ENCODE measurements around the gene ECSCR. TPM values are rescaled to one million over a fixed set of nuclear protein-coding genes. Genes with fewer than 3 reads are reported as not detected.

ECSCR gene
- total RNA-seq, 4 donors from 2014 or later, result 19.2 to 68.9 (median 42.0) TPM

- Histone ChIP-seq H3K4me1 (peaks cover 0 to 2% of the 10 kb centered on the region in 2 donors), H3K36me3 (no peaks in the 10 kb centered on the region), H3K27ac (no peak overlapping the region), H3K9me3 (no peaks in the 10 kb centered on the region), H3K4me3 (no peak overlapping the region), H3K27me3 (no peaks in the 10 kb centered on the region)
- TF ChIP-seq POLR2A (IDR thresholded peaks at IDR 0.05) (no peak), CTCF (IDR thresholded peaks at IDR 0.05) (no peak)
- intact Hi-C loops (cut with DNase I; ENCODE audit: low total_unique reads), result no loop called here
- no peak for DNase-seq
These were observed 13.5 kb upstream of the ECSCR start for GRCh38 chr5:139475865-139476617.

DNA sequence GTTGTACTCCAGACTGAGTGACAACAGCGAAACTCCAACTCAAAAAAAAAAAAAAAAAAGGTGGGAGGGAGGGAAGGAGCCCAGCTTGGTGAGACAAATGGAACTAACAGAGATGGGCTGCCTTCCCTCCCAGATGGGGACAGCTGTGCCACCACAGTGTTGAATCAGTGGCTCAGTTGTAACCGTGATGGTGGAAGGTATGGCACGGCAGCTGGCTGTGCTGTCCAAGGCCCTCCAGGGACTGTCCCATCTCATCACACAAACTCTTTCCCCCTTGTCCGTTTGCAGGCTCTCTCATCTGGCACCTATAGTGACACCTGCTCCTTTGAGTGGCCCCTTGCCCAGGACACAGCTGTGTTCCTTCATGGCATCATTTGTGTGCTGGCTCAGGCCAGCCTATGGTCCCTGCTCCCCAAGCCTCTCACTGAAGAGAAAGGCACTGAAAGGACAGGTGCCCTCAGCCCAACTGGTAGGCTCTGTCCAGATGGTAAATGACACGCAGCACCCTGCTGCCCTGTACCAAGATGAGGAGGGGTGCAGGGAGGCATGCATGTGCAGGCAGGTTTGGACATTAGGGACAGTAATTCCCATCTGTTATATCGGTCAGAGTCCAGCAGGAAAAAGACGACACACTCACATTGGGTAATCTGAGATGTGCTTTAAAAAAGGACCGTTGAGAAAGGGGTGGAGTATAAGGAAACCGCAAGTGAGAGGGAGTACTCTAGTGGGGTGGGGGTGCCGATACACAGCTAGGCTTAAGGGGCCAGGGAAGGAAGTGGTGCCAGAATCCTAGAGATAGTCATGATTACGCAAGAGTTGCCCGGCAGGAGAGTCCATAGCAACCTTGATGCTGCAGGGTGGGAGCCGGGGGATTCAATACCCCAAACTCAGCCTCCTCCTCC lies 12.6 kb upstream of the ECSCR start:
- peak; percentile 40 for DNase-seq

DNA sequence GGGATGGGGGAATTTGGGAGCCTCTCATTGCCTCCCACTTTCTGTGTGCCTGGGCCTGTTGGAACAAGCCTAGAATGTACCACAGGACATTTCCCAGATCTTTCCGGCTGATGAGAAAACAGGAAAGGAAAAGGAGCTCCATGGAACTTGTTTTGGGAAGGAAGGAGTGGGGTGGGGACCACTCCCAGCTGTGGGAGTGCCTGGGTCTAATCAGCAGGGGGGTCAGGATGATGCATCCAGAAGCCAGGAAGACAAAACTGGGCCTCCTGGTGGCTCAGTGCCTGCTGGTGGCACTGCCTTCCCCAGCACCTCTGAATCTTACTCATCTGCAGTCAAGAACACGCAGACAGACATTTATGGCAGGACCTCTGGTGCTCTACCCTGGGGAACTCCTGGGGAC lies 11.0 kb upstream of the ECSCR start:
- Histone ChIP-seq H3K4me1 (no peaks in the 10 kb centered on the region), H3K27me3 (no peaks in the 10 kb centered on the region), H3K4me3 (no peak overlapping the region), H3K9me3 (no peaks in the 10 kb centered on the region), H3K27ac (peak overlapping the region; percentile 51 to 55), H3K36me3 (no peaks in the 10 kb centered on the region)
- intact Hi-C loops (cut with DNase I; ENCODE audit: low total_unique reads), result no loop called here
- DNase-seq, result no peak
- TF ChIP-seq POLR2A (IDR thresholded peaks at IDR 0.05) (no peak), CTCF (IDR thresholded peaks at IDR 0.05) (no peak)

More for the DNA sequence above, 12.6 kb upstream of the ECSCR start:
- Histone ChIP-seq H3K27me3 (no peaks in the 10 kb centered on the region), H3K36me3 (no peaks in the 10 kb centered on the region), H3K27ac (peak overlapping the region in 1 of 2 donors; percentile 41), H3K4me1 (no peaks in the 10 kb centered on the region), H3K9me3 (no peaks in the 10 kb centered on the region), H3K4me3 (no peak overlapping the region)
- no peak for TF ChIP-seq POLR2A (IDR thresholded peaks at IDR 0.05)
- no peak for TF ChIP-seq CTCF (IDR thresholded peaks at IDR 0.05)
- intact Hi-C loops (cut with DNase I; ENCODE audit: low total_unique reads), result no loop called here

DNA sequence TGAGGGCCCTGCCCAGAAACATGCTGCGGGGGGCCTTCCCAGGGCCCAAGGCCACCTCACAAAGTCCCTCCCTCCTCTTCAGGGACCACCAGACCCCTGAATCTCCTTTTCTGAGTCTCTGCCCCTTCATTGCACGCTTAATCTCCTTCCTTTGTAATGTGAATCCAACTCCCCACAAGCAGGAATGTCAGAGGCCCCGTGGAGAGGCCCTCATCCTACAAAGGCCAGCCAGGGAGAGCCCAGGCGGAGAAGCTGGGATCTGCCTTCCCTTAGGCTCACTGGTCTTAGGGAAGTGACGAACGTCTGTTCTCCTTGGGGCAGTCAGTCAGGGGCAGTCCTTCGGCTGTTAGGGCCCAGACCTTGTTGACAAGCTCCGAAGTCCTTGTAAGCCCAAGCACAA lies 10.6 kb upstream of the ECSCR start:
- no peak for DNase-seq
- intact Hi-C loops (cut with DNase I; ENCODE audit: low total_unique reads), result no loop called here
- H3K4me3 ChIP-seq, result no peak overlapping the region
- H3K27ac ChIP-seq, result peak overlapping the region; percentile 51 to 55
- no peaks in the 10 kb centered on the region for H3K4me1 ChIP-seq
- H3K9me3 ChIP-seq, result no peaks in the 10 kb centered on the region
- no peaks in the 10 kb centered on the region for H3K27me3 ChIP-seq
- TF ChIP-seq POLR2A (IDR thresholded peaks at IDR 0.05), result no peak
- TF ChIP-seq CTCF (IDR thresholded peaks at IDR 0.05), result no peak
- H3K36me3 ChIP-seq, result no peaks in the 10 kb centered on the region
